SU-DHL-6 (cell line): ENCODE results near the gene NTHL1.

Experiments used
- H2AFZ ChIP-seq: fragments of 200-600 bp; sonication (generic); 2 replicates; pipeline ENCODE4 v1.6.1; 2014; ENCODE audit warnings: low read depth, mild to moderate bottlenecking, moderate library complexity, mixed read lengths, antibody characterized with exemption, low read length; ENCODE audit not compliant: severe bottlenecking
- H3F3A ChIP-seq: fragments of 200-600 bp; shearing (Covaris generic); 2 replicates; pipeline ENCODE4 v1.6.0; 2016; ENCODE audit warnings: antibody characterized with exemption, mild to moderate bottlenecking; ENCODE audit not compliant: insufficient read depth
- H3K27ac ChIP-seq: fragments of 200-600 bp; sonication (generic); 2 replicates; pipeline ENCODE4 v1.5.1; 2016; ENCODE audit warnings: low read depth, mild to moderate bottlenecking, low read length, moderate library complexity, mixed read lengths
- H3K27me3 ChIP-seq: fragments of 200-600 bp; sonication (generic), shearing (Covaris generic); 2 replicates; pipeline ENCODE4 v1.6.0; 2014; ENCODE audit warnings: mild to moderate bottlenecking, low read length
- H3K36me3 ChIP-seq: fragments of 200-600 bp; sonication (generic); 2 replicates; pipeline ENCODE4 v1.6.1; 2014; ENCODE audit warnings: mild to moderate bottlenecking, low read length, mixed read lengths
- H3K4me2 ChIP-seq: fragments of 300-600, 200-600 bp; shearing (Covaris generic), sonication (generic); 2 replicates; pipeline ENCODE4 v1.6.0; 2014; ENCODE audit warnings: low read length, low read depth, mild to moderate bottlenecking; ENCODE audit not compliant: poor library complexity, severe bottlenecking
- H3K4me3 ChIP-seq: fragments of 200-600 bp; sonication (generic); 2 replicates; pipeline ENCODE4 v1.5.1; 2014; ENCODE audit warnings: antibody characterized with exemption, low read length, mild to moderate bottlenecking, mixed read lengths; ENCODE audit not compliant: insufficient read depth, poor library complexity, severe bottlenecking
- H3K79me2 ChIP-seq: fragments of 200-600 bp; sonication (generic); 2 replicates; pipeline ENCODE4 v1.6.1; 2014; ENCODE audit warnings: mild to moderate bottlenecking, low read length, moderate library complexity; ENCODE audit not compliant: insufficient read depth
- H3K9ac ChIP-seq: fragments of 200-600 bp; sonication (generic); 2 replicates; pipeline ENCODE4 v1.7.0; 2014; ENCODE audit warnings: mild to moderate bottlenecking, low read length
- H3K9me2 ChIP-seq: fragments of 200-600 bp; sonication (generic); replicated peaks from 2 replicates; pipeline ENCODE4 v1.6.1; 2014; ENCODE audit warnings: low read length; ENCODE audit not compliant: insufficient read depth
- H3K9me3 ChIP-seq: fragments of 200-600 bp; sonication (generic); 2 replicates; pipeline ENCODE4 v1.6.1; 2014; ENCODE audit warnings: low read length, mixed read lengths; ENCODE audit not compliant: insufficient read depth
- H4K20me1 ChIP-seq: fragments of 200-600 bp; sonication (generic); 2 replicates; pipeline ENCODE4 v1.6.1; 2014; ENCODE audit warnings: low read depth, mild to moderate bottlenecking, antibody characterized with exemption, low read length, moderate library complexity, mixed read lengths
- EZH2phosphoT487 ChIP-seq: fragments of 200-600 bp; sonication (generic), shearing (Covaris generic); conservative IDR thresholded peaks from 2 replicates; pipeline ENCODE4 v1.6.1; 2018; ENCODE audit warnings: mild to moderate bottlenecking, antibody characterized with exemption, low read length, moderate library complexity, mixed read lengths
- TF ChIP-seq, protein P1 (sequence below): fragments of 200-600 bp; sonication (generic); IDR thresholded peaks from one replicate; pipeline ENCODE4 v1.5.1; 2017; ENCODE audit warnings: antibody characterized with exemption, mild to moderate bottlenecking, low read length, moderate library complexity; ENCODE audit not compliant: insufficient read depth, poor library complexity, severe bottlenecking

NTHL1 gene

DNA sequence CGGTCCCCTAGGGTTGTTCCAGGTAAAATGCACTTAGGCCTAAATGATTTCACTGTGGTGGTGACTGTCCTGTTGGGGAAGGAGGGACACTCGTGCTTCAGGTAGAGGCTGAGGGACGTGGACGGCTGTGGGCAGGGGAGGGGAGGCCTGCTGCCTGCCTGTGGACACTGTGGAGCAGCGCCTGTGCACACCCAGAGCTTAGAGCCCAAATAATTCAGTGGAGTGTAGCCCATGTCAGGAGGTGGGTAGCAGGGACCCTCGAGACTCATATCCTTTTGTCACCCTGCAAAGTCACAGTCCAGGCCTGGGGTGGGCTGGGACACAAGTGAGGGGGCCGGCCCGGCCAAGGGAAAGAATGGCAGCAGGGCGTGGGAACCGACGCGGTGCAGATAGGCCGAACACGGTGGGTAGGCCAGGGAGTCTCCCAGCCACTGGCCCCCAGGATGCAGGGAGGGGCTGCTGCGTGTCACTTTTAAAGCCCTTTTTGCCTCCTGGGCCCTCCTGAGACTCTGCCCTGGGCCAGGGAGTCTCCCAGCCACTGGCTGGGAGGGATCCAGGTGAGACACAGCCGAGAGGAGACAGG, 21.7 kb downstream of the NTHL1 start:
- H3K79me2 ChIP-seq: no peaks in the 10 kb centered on the region
- H3K4me2 ChIP-seq: no peak overlapping the region
- H3K9me2 ChIP-seq: no peaks in the 10 kb centered on the region
- H3K9ac ChIP-seq: no peak overlapping the region
- no peaks in the 10 kb centered on the region for H3K36me3 ChIP-seq
- H3K27me3 ChIP-seq: no peaks in the 10 kb centered on the region
- no peak overlapping the region for H3K27ac ChIP-seq
- no peak overlapping the region for H3K4me3 ChIP-seq
- TF ChIP-seq, protein P1, sequence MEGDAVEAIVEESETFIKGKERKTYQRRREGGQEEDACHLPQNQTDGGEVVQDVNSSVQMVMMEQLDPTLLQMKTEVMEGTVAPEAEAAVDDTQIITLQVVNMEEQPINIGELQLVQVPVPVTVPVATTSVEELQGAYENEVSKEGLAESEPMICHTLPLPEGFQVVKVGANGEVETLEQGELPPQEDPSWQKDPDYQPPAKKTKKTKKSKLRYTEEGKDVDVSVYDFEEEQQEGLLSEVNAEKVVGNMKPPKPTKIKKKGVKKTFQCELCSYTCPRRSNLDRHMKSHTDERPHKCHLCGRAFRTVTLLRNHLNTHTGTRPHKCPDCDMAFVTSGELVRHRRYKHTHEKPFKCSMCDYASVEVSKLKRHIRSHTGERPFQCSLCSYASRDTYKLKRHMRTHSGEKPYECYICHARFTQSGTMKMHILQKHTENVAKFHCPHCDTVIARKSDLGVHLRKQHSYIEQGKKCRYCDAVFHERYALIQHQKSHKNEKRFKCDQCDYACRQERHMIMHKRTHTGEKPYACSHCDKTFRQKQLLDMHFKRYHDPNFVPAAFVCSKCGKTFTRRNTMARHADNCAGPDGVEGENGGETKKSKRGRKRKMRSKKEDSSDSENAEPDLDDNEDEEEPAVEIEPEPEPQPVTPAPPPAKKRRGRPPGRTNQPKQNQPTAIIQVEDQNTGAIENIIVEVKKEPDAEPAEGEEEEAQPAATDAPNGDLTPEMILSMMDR: no peak
- TF ChIP-seq EZH2phosphoT487: no peak
- H3K9me3 ChIP-seq: no peaks in the 10 kb centered on the region
- no peaks in the 10 kb centered on the region for H3F3A ChIP-seq
- H4K20me1 ChIP-seq: no peaks in the 10 kb centered on the region
- H2AFZ ChIP-seq: no peak overlapping the region

DNA sequence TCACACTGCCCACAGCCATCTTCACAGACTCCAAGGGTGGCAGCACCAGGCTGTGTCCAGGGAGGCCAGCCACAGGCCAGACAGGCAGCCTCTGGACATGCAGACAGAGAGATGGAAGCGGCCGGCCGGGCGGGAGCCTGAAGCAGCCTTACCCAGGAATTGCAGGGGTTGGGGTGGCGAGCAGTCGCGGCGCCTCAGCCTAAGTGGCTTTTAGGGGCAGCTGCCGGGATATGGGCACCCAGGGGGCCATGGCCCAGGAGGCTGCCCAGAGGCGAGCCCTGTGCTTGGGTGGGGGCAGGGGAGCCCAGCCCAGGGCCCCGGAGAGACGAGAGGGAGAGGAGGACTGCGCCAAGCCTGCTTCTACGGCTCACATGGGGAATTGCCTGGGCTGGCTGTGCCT, 22.4 kb downstream of the NTHL1 start:
- Histone ChIP-seq H3K4me2 (no peak overlapping the region), H3K27ac (no peak overlapping the region), H3K36me3 (no peaks in the 10 kb centered on the region), H4K20me1 (no peaks in the 10 kb centered on the region), H3K9me3 (no peaks in the 10 kb centered on the region), H3K9me2 (no peaks in the 10 kb centered on the region), H3K79me2 (no peaks in the 10 kb centered on the region), H3K27me3 (no peaks in the 10 kb centered on the region), H3K4me3 (no peak overlapping the region), H2AFZ (no peak overlapping the region), H3K9ac (no peak overlapping the region), H3F3A (no peaks in the 10 kb centered on the region)
- TF ChIP-seq, protein P1: no peak
- TF ChIP-seq EZH2phosphoT487: no peak

DNA sequence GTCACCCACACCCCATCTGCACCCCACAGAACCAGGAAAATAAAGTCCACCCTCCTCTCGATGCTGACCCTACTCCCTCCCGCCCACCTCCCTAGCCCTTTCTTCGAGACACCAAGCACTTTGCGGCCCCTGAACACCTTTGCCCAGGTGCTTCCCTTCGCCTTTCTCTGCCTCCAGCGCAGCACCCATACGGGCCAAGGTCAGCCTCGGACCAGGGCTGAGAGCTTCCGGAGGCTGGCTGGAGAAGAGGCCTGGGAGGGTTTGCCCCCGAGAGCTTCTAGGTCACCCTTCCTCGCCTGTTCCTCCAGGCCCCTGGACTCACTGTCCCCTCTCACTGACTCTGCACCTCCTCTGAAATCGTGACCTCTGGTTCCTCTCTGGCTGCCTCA, 23.6 kb downstream of the NTHL1 start:
- H3K9ac ChIP-seq: no peak overlapping the region
- H3K27me3 ChIP-seq: no peaks in the 10 kb centered on the region
- H3K36me3 ChIP-seq: no peaks in the 10 kb centered on the region
- no peak overlapping the region for H2AFZ ChIP-seq
- no peaks in the 10 kb centered on the region for H3K9me3 ChIP-seq
- TF ChIP-seq, protein P1: no peak
- no peak for TF ChIP-seq EZH2phosphoT487
- H3K9me2 ChIP-seq: no peaks in the 10 kb centered on the region
- H3K79me2 ChIP-seq: no peaks in the 10 kb centered on the region
- no peak overlapping the region for H3K4me2 ChIP-seq
- no peak overlapping the region for H3K4me3 ChIP-seq
- H3F3A ChIP-seq: no peaks in the 10 kb centered on the region
- H3K27ac ChIP-seq: no peak overlapping the region
- H4K20me1 ChIP-seq: no peaks in the 10 kb centered on the region
